Caco-2 (cell line): ENCODE results near the gene ZEB1. TPM values are rescaled to one million over a fixed set of nuclear protein-coding genes. Genes with fewer than 3 reads are reported as not detected.

ENCODE experiments used
- Bru-seq: library from RNA; stranded (reverse); fragments of 400-500 nt; gene quantifications from one replicate; lab custom pipeline; 2021; lab: Mats Ljungman, UMichigan
- BruChase-seq, 2 experiments: library from RNA; stranded (reverse); fragments of 400-500 nt; gene quantifications; one replicate each; lab custom pipeline; 2021; lab: Mats Ljungman, UMichigan
- BruUV-seq: library from RNA; stranded (reverse); fragments of 400-500 nt; replicated peaks from 2 replicates; lab custom pipeline; 2021; lab: Mats Ljungman, UMichigan
- CTCF ChIA-PET: fragments of 300-600 bp; sonication (Branson Sonifier 250); formaldehyde crosslinking; loops from one replicate; lab custom pipeline; 2022; ENCODE audit warnings: antibody characterized with exemption; lab: Charles Lee
- POLR2A ChIA-PET: fragments of 300-600 bp; sonication (Branson Sonifier 250); formaldehyde crosslinking; loops from one replicate; lab custom pipeline; 2022; ENCODE audit warnings: antibody characterized with exemption; lab: Charles Lee
- DNase-seq, 2 experiments: peaks; one replicate each; pipeline versions ENCODE4 v3.0.0 to v3.0.0-alpha.2; 2020 to 2022
- H3K27me3 ChIP-seq: replicated peaks from 2 replicates; pipeline ENCODE4 v1.6.0; 2011; ENCODE audit warnings: low read length; ENCODE audit not compliant: control insufficient read depth, insufficient read depth
- H3K36me3 ChIP-seq: 2 replicates; pipeline ENCODE4 v1.5.1; 2011; ENCODE audit warnings: low read length; ENCODE audit not compliant: control insufficient read depth, insufficient read depth
- H3K4me1 ChIP-seq: fragments of 250-450 bp; sonication (Bioruptor Pico); 2 replicates; pipeline ENCODE4 v1.5.1; 2020; ENCODE audit warnings: mild to moderate bottlenecking
- H3K4me3 ChIP-seq: 2 replicates; pipeline ENCODE4 v1.5.1; 2011; ENCODE audit warnings: low read depth, mild to moderate bottlenecking, control low read depth, low read length
- H3K9me3 ChIP-seq: fragments of 250-450 bp; sonication (Bioruptor Pico); 2 replicates; pipeline ENCODE4 v1.5.1; 2020; ENCODE audit warnings: mild to moderate bottlenecking, moderate library complexity
- H3K27ac Mint-ChIP-seq: one replicate; pipeline ENCODE4 v1.8.0; 2022; ENCODE audit warnings: mixed read lengths; ENCODE audit not compliant: unreplicated experiment
- H3K27me3 Mint-ChIP-seq: one replicate; pipeline ENCODE4 v1.8.0; 2022; ENCODE audit warnings: mixed read lengths; ENCODE audit not compliant: insufficient read depth, unreplicated experiment
- H3K36me3 Mint-ChIP-seq: one replicate; pipeline ENCODE4 v1.8.0; 2022; ENCODE audit warnings: mild to moderate bottlenecking, mixed read lengths; ENCODE audit not compliant: insufficient read depth, unreplicated experiment
- H3K4me1 Mint-ChIP-seq: one replicate; pipeline ENCODE4 v1.8.0; 2022; ENCODE audit warnings: low read depth, mixed read lengths; ENCODE audit not compliant: unreplicated experiment
- H3K4me3 Mint-ChIP-seq: one replicate; pipeline ENCODE4 v1.8.0; 2022; ENCODE audit warnings: mild to moderate bottlenecking, moderate library complexity, mixed read lengths; ENCODE audit not compliant: unreplicated experiment
- H3K9me3 Mint-ChIP-seq: one replicate; pipeline ENCODE4 v1.8.0; 2022; ENCODE audit warnings: mixed read lengths; ENCODE audit not compliant: unreplicated experiment
- intact Hi-C: fragments of 100-400 bp; cut with micrococcal nuclease; formaldehyde crosslinking; loops from one replicate; pipeline ENCODE4 v1.10.0; 2022; ENCODE audit not compliant: unreplicated experiment
- long read RNA-seq: library from polyadenylated mRNA; stranded (forward); transcript quantifications from one replicate; pipeline ENCODE4 v2.0.0, GENCODE V29; 2022
- total RNA-seq: library from RNA; stranded (reverse); gene quantifications from 2 replicates; pipeline ENCODE4 v1.2.3, GENCODE V29; 2022
- TF ChIP-seq, protein P1 (sequence below), 2 experiments: fragments of 200-600 bp in 1 of 2; IDR thresholded peaks; 1 replicate in 1 of 2; 2 replicates in 1 of 2; pipeline versions ENCODE4 v1.5.1 to v1.8.0; 2011 to 2022; ENCODE audit warnings: antibody characterized with exemption in 1 of 2, control low read depth in 1 of 2, inconsistent platforms in 1 of 2, low read depth in 1 of 2, low read length in 1 of 2, mild to moderate bottlenecking in 1 of 2, moderate library complexity in 1 of 2; ENCODE audit not compliant: insufficient read depth in 1 of 2, severe bottlenecking in 1 of 2, unreplicated experiment in 1 of 2

The ZEB1 gene
- total RNA-seq (not detected in 2 replicates), Bru-seq, nascent RNA (percentile 7 among the genes with signal in this experiment), BruChase-seq, experiment 1, labeled RNA remaining after a 2-hour chase (percentile 7 among the genes with signal in this experiment), BruChase-seq, experiment 2, labeled RNA remaining after a 6-hour chase (percentile 3 among the genes with signal in this experiment)
- long read RNA-seq = 0 reads

DNA sequence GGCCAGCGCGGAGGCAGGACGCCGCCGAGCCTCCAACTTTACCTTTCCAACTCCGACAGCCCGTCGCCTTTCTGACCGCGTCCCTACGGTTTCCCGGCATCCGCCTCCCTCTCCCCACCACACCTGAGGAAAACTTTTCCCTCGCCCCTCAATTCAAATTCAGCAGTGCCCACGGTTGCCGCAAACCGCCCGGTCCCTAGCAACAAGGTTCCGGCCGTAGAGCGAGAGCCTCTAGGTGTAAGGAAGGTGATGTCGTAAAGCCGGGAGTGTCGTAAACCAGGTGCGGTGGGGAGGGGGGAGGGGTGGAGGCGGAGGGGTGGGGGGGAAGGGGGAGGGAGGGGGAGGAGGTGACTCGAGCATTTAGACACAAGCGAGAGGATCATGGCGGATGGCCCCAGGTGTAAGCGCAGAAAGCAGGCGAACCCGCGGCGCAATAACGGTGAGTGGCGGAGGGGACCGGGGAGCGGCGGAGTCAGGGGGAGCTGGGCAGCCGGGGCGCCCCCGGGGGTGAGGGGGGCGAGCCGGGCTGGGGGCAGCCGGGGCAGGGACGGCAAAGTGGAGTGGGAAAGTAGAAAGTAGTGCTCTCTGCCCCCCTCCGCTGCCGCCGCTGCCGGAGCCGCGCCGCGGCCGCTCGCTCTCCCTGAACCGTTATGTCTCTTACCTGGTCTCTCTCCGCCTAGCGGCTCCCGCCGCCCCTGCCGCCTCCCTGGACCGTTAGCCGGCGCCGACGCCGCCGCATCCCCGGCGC is at the start of gene ZEB1:
TSS of gene ZEB1 (plus strand) at position 363 of the 748 bp plus-strand sequence. CDS start at position 382, 19 bp downstream.
- CTCF ChIA-PET = no interaction called here
- H3K27me3 Mint-ChIP-seq = peaks cover 37% of the 10 kb centered on the region
- peaks cover 11% of the 10 kb centered on the region for H3K4me1 ChIP-seq
- no TSS peak for BruUV-seq
- H3K9me3 Mint-ChIP-seq = no peaks in the 10 kb centered on the region
- no peaks in the 10 kb centered on the region for H3K4me1 Mint-ChIP-seq
- TF ChIP-seq, protein P1, sequence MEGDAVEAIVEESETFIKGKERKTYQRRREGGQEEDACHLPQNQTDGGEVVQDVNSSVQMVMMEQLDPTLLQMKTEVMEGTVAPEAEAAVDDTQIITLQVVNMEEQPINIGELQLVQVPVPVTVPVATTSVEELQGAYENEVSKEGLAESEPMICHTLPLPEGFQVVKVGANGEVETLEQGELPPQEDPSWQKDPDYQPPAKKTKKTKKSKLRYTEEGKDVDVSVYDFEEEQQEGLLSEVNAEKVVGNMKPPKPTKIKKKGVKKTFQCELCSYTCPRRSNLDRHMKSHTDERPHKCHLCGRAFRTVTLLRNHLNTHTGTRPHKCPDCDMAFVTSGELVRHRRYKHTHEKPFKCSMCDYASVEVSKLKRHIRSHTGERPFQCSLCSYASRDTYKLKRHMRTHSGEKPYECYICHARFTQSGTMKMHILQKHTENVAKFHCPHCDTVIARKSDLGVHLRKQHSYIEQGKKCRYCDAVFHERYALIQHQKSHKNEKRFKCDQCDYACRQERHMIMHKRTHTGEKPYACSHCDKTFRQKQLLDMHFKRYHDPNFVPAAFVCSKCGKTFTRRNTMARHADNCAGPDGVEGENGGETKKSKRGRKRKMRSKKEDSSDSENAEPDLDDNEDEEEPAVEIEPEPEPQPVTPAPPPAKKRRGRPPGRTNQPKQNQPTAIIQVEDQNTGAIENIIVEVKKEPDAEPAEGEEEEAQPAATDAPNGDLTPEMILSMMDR (IDR thresholded peaks at IDR 0.05; ENCODE audit: insufficient read depth in 1 of 2, low read depth in 1 of 2, low read length in 1 of 2, severe bottlenecking in 1 of 2, unreplicated experiment in 1 of 2) = peak; percentile 40 to 65
- peak within 1 kb of the TSS; percentile 72 for H3K27ac Mint-ChIP-seq
- H3K27me3 ChIP-seq = peaks cover 2% of the 10 kb centered on the region
- H3K4me3 ChIP-seq = peak within 1 kb of the TSS; percentile 66
- peaks cover 7% of the 10 kb centered on the region for H3K36me3 Mint-ChIP-seq
- peak; percentile 88 to 93 for DNase-seq
- intact Hi-C loops = loop anchor here (2.0 to 10.0 kb wide), 2 partner anchors 286 to 446 kb away; no protein-coding TSS in a partner anchor
- peak within 1 kb of the TSS; percentile 91 for H3K4me3 Mint-ChIP-seq
- no peaks in the 10 kb centered on the region for H3K9me3 ChIP-seq
- POLR2A ChIA-PET = no interaction called here
- H3K36me3 ChIP-seq = no peaks in the 10 kb centered on the region

DNA sequence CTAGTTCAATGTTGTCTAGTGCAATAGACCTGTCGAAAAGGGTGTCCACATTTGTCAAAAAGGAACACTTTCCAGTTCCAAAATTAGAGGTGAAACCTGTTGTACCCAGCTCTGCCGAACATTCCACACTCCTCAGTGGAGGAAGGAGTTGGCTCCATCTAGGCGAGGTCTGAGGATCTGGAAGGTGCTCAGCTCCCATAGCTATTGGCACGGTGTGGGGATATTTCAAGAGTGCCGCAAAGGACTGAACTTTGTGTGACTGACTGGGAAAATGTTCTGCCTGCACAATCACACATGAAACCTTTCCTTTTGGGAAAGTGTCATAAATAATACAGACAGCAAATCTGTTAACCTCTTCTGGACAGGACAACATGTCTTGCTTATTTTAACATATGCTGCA is 48.1 kb upstream of the ZEB1 start:
- POLR2A ChIA-PET = no interaction called here
- DNase-seq = no peak
- Mint-ChIP-seq H3K9me3 (no peaks in the 10 kb centered on the region), H3K27me3 (no peaks in the 10 kb centered on the region), H3K27ac (no peak overlapping the region), H3K4me3 (no peak overlapping the region), H3K4me1 (no peaks in the 10 kb centered on the region), H3K36me3 (no peaks in the 10 kb centered on the region)
- intact Hi-C loops = no loop called here
- no peaks in the 10 kb centered on the region for H3K9me3 ChIP-seq
- no peaks in the 10 kb centered on the region for H3K4me1 ChIP-seq
- CTCF ChIA-PET = no interaction called here
- no peak overlapping the region for H3K4me3 ChIP-seq
- TF ChIP-seq, protein P1 (IDR thresholded peaks at IDR 0.05; ENCODE audit: insufficient read depth in 1 of 2, low read depth in 1 of 2, low read length in 1 of 2, severe bottlenecking in 1 of 2, unreplicated experiment in 1 of 2) = no peak
- H3K36me3 ChIP-seq = no peaks in the 10 kb centered on the region
- no TSS peak for BruUV-seq
- no peaks in the 10 kb centered on the region for H3K27me3 ChIP-seq

DNA sequence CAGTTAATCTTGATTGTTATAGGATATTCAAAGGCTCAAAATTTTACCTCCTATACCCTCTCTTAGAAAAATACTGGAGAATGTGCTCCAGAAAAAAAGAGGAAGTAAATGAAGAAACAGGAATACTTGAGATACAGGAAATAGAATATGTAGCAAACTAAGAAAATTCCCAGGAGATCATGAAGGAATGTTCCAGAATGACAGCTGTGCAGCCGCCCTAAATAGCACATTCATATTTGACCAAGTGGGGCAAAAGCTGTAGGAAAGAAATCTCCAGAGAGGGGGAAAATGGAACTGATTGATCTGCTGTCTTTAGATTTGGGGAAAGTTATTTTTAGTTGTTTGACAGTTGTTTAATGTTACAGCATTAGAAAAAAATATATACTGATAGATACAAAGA is 46.2 kb upstream of the ZEB1 start:
- Histone ChIP-seq H3K36me3 (no peaks in the 10 kb centered on the region), H3K9me3 (no peaks in the 10 kb centered on the region), H3K27me3 (no peaks in the 10 kb centered on the region), H3K4me1 (no peaks in the 10 kb centered on the region), H3K4me3 (no peak overlapping the region)
- ChIA-PET CTCF (no interaction called here), POLR2A (no interaction called here)
- intact Hi-C loops = no loop called here
- Mint-ChIP-seq H3K4me3 (no peak overlapping the region), H3K9me3 (no peaks in the 10 kb centered on the region), H3K36me3 (no peaks in the 10 kb centered on the region), H3K27me3 (no peaks in the 10 kb centered on the region), H3K27ac (no peak overlapping the region), H3K4me1 (no peaks in the 10 kb centered on the region)
- DNase-seq = no peak
- TF ChIP-seq, protein P1 (IDR thresholded peaks at IDR 0.05; ENCODE audit: insufficient read depth in 1 of 2, low read depth in 1 of 2, low read length in 1 of 2, severe bottlenecking in 1 of 2, unreplicated experiment in 1 of 2) = no peak
- BruUV-seq = no TSS peak
